Liver (tissue), 9 donors: ENCODE measurements around the gene JMJD7. TPM values are rescaled to one million over a fixed set of nuclear protein-coding genes. Genes with fewer than 3 reads are reported as not detected.

Source experiments
- DNase-seq: peaks from one replicate; pipeline ENCODE4 v3.0.0-alpha.2; 2017; ENCODE audit warnings: low spot score
- H3K27ac ChIP-seq, 2 donors: one replicate each; pipeline ENCODE4 v1.7.0; 2013; ENCODE audit warnings: inconsistent platforms in 2 of 2, low read length in 2 of 2, control low read depth in 1 of 2, low read depth in 1 of 2, mild to moderate bottlenecking in 1 of 2
- H3K27me3 ChIP-seq, 4 donors: one replicate each; pipeline versions ENCODE4 v1.6.1 to v1.7.0; 2013; ENCODE audit warnings: low read length in 3 of 4, inconsistent platforms in 1 of 4, mild to moderate bottlenecking in 1 of 4, moderate library complexity in 1 of 4; ENCODE audit not compliant: control insufficient read depth in 4 of 4, insufficient read depth in 4 of 4
- H3K36me3 ChIP-seq, 4 donors: one replicate each; pipeline versions ENCODE4 v1.6.1 to v1.7.0; 2013; ENCODE audit warnings: low read length in 3 of 4, mild to moderate bottlenecking in 3 of 4, low read depth in 1 of 4, moderate library complexity in 1 of 4; ENCODE audit not compliant: control insufficient read depth in 4 of 4, insufficient read depth in 3 of 4
- H3K4me1 ChIP-seq, 4 donors: one replicate each; pipeline versions ENCODE4 v1.6.1 to v1.7.0; 2013; ENCODE audit warnings: low read length in 3 of 4, mild to moderate bottlenecking in 3 of 4, moderate library complexity in 1 of 4; ENCODE audit not compliant: control insufficient read depth in 4 of 4, insufficient read depth in 4 of 4
- H3K4me3 ChIP-seq, 3 donors: one replicate each; pipeline versions ENCODE4 v1.6.1 to v1.7.0; 2013; ENCODE audit warnings: low read length in 3 of 3, control low read depth in 1 of 3, low read depth in 1 of 3, mild to moderate bottlenecking in 1 of 3
- H3K9ac ChIP-seq, 2 donors: one replicate each; pipeline ENCODE4 v1.7.0; 2013; ENCODE audit warnings: low read length in 2 of 2, mild to moderate bottlenecking in 2 of 2, moderate library complexity in 2 of 2, control low read depth in 1 of 2, low read depth in 1 of 2
- H3K9me3 ChIP-seq, 4 donors: one replicate each; pipeline versions ENCODE4 v1.6.1 to v1.7.0; 2013; ENCODE audit warnings: low read length in 3 of 4; ENCODE audit not compliant: control insufficient read depth in 4 of 4
- CTCF ChIP-seq: fragments of 150-350 bp; IDR thresholded peaks from 2 replicates; pipeline ENCODE4 v1.5.1; 2017; ENCODE audit warnings: improper control_type of control experiment, low read depth, low read length; ENCODE audit not compliant: missing input control
- EGR1 ChIP-seq, 2 donors: IDR thresholded peaks; 2 replicates each; pipeline ENCODE4 v1.6.1; 2016 to 2018; ENCODE audit warnings: antibody characterized with exemption in 2 of 2, low read depth in 2 of 2
- FOXA1 ChIP-seq: IDR thresholded peaks from 2 replicates; pipeline ENCODE4 v1.6.1; 2016; ENCODE audit warnings: antibody characterized with exemption
- FOXA2 ChIP-seq: IDR thresholded peaks from 2 replicates; pipeline ENCODE4 v1.6.1; 2016; ENCODE audit warnings: antibody characterized with exemption
- GABPA ChIP-seq, 2 donors: IDR thresholded peaks in 1 of 2; conservative IDR thresholded peaks in 1 of 2; 2 replicates each; pipeline ENCODE4 v1.6.1; 2016; ENCODE audit warnings: antibody characterized with exemption in 2 of 2, mild to moderate bottlenecking in 1 of 2, moderate library complexity in 1 of 2
- HNF4A ChIP-seq, 2 donors: conservative IDR thresholded peaks; 2 replicates each; pipeline ENCODE4 v1.6.1; 2016; ENCODE audit warnings: antibody characterized with exemption in 2 of 2, mild to moderate bottlenecking in 2 of 2
- HNF4G ChIP-seq: IDR thresholded peaks from 2 replicates; pipeline ENCODE4 v1.6.1; 2016; ENCODE audit warnings: antibody characterized with exemption
- JUND ChIP-seq, 2 donors: IDR thresholded peaks; 2 replicates each; pipeline ENCODE4 v1.6.1; 2016; ENCODE audit warnings: antibody characterized with exemption in 2 of 2
- MAX ChIP-seq: IDR thresholded peaks from 2 replicates; pipeline ENCODE4 v1.6.1; 2016; ENCODE audit warnings: antibody characterized with exemption
- NR2F2 ChIP-seq: IDR thresholded peaks from 2 replicates; pipeline ENCODE4 v1.6.1; 2016; ENCODE audit warnings: antibody characterized with exemption
- REST ChIP-seq: IDR thresholded peaks from 2 replicates; pipeline ENCODE4 v1.6.1; 2016; ENCODE audit warnings: antibody characterized with exemption, mild to moderate bottlenecking
- RXRA ChIP-seq, 2 donors: IDR thresholded peaks; 2 replicates each; pipeline ENCODE4 v1.6.1; 2017 to 2018; ENCODE audit warnings: antibody characterized with exemption in 2 of 2, mild to moderate bottlenecking in 1 of 2
- SP1 ChIP-seq: IDR thresholded peaks from 2 replicates; pipeline ENCODE4 v1.6.1; 2018; ENCODE audit warnings: antibody characterized with exemption, mild to moderate bottlenecking
- YY1 ChIP-seq: IDR thresholded peaks from 2 replicates; pipeline ENCODE4 v1.6.1; 2016; ENCODE audit warnings: antibody characterized with exemption, mild to moderate bottlenecking
- ZBTB33 ChIP-seq: IDR thresholded peaks from 2 replicates; pipeline ENCODE4 v1.6.1; 2016; ENCODE audit warnings: antibody characterized with exemption
- WGBS: extraction: QIAGEN DNeasy Blood & Tissue Kit; methylation state at CpG from one replicate; pipeline ENCODE4 v1.1.7; 2013; 5-methylcytosine and 5-hydroxymethylcytosine counted together
- polyA plus RNA-seq, 2 donors: library from polyadenylated mRNA; stranded (reverse) in 1 of 2; unstranded in 1 of 2; fragments of 200-250 nt in 1 of 2; fragments of >200 nt in 1 of 2; fragmentation: Nextera tagmentation in 1 of 2; extraction: Ambion mirVana in 1 of 2; gene quantifications; one replicate each; pipeline versions ENCODE4 v1.2.1 to v1.2.3, GENCODE V29; 2013 to 2015
- total RNA-seq, 2 donors: library from RNA; depleted of rRNA; stranded (reverse); fragments of >200 nt; gene quantifications; one replicate each; pipeline ENCODE4 v1.2.3, GENCODE V29; 2014
- donor health status: healthy.
- donor health status: healthy.
- donor health status: healthy.
- donor health status: healthy.
- donor health status: healthy.

The JMJD7 gene
- total and polyA plus RNA-seq, 4 donors: 0.75 to 5.9 (median 5.4) TPM

- peaks cover 2 to 35% (median 10%) of the 10 kb centered on the region in 4 donors for H3K36me3 ChIP-seq
- H3K4me1 ChIP-seq: peaks cover 0 to 5% (median 4%) of the 10 kb centered on the region in 4 donors
- no peak for TF ChIP-seq FOXA2
- TF ChIP-seq ZBTB33: no peak
- no peak for TF ChIP-seq CTCF
- no peak for TF ChIP-seq HNF4G
- no peak for TF ChIP-seq SP1
- no peak for TF ChIP-seq JUND (IDR thresholded peaks at IDR 0.05)
- no peak for TF ChIP-seq HNF4A (conservative IDR thresholded peaks at IDR 0.05)
These were observed 4.9 kb upstream of the JMJD7 start for GRCh38 chr15:41822957-41823356.

GRCh38 chr15:41823502-41823901 lies 4.4 kb upstream of the JMJD7 start:
- no peak overlapping the region for H3K4me3 ChIP-seq
- H3K9ac ChIP-seq: no peak overlapping the region
- no peak for TF ChIP-seq FOXA1
- no peak for TF ChIP-seq NR2F2
- TF ChIP-seq EGR1 (IDR thresholded peaks at IDR 0.05; ENCODE audit: low read depth in 2 of 2): no peak
- no peak for TF ChIP-seq SP1
- TF ChIP-seq YY1: no peak
- TF ChIP-seq HNF4G: no peak
- TF ChIP-seq MAX: no peak
- TF ChIP-seq GABPA (IDR thresholded peaks at IDR 0.05 in 1 of 2, conservative IDR thresholded peaks at IDR 0.05 in 1 of 2): no peak
- TF ChIP-seq ZBTB33: no peak
- TF ChIP-seq RXRA (IDR thresholded peaks at IDR 0.05): no peak
- no peak for TF ChIP-seq REST
- no peaks in the 10 kb centered on the region for H3K27me3 ChIP-seq
- WGBS: 96% methylated on average over 11 of the region's 11 CpGs
- H3K4me1 ChIP-seq: peaks cover 0 to 5% (median 5%) of the 10 kb centered on the region in 4 donors
- no peak for DNase-seq
- H3K27ac ChIP-seq: no peak overlapping the region
- no peaks in the 10 kb centered on the region for H3K9me3 ChIP-seq
- peaks cover 0 to 30% (median 8%) of the 10 kb centered on the region in 4 donors for H3K36me3 ChIP-seq

More at GRCh38 chr15:41822957-41823356, 4.9 kb upstream of the JMJD7 start:
- Histone ChIP-seq H3K27ac (no peak overlapping the region), H3K27me3 (no peaks in the 10 kb centered on the region), H3K9ac (no peak overlapping the region), H3K9me3 (no peaks in the 10 kb centered on the region), H3K4me3 (no peak overlapping the region)
- no peak for DNase-seq
- 95% methylated on average over 6 of the region's 6 CpGs for WGBS
